HTR-8/SVneo (cell line): ENCODE measurements around the gene AGBL4.

Experiments
- DNase-seq: peaks from one replicate; pipeline ENCODE4 v3.0.0; 2011; ENCODE audit warnings: low spot score, mixed read lengths; ENCODE audit not compliant: insufficient read length
- FAIRE-seq: peaks from 2 replicates; lab custom pipeline; 2011; peaks lifted over from hg19 to GRCh38; lab: Jason Lieb, UNC

AGBL4 gene

GRCh38 chr1:49208712-49209111 lies 815.0 kb downstream of the AGBL4 start:
- DNase-seq: no peak
- FAIRE-seq: no peak

GRCh38 chr1:49204720-49205119 lies 819.0 kb downstream of the AGBL4 start:
- FAIRE-seq: no peak
- DNase-seq: no peak

GRCh38 chr1:49200738-49201137 lies 823.0 kb downstream of the AGBL4 start:
- FAIRE-seq (no peak), DNase-seq (no peak)

GRCh38 chr1:49199564-49199963 lies 824.2 kb downstream of the AGBL4 start:
- DNase-seq (no peak), FAIRE-seq (no peak)

GRCh38 chr1:49197081-49197480 lies 826.7 kb downstream of the AGBL4 start:
- FAIRE-seq (no peak), DNase-seq (no peak)

- DNase-seq (no peak), FAIRE-seq (no peak)
Observed at GRCh38 chr1:49190138-49190537, 833.6 kb downstream of the AGBL4 start.

GRCh38 chr1:49187056-49187455 lies 836.7 kb downstream of the AGBL4 start:
- FAIRE-seq (no peak), DNase-seq (no peak)

- DNase-seq (no peak), FAIRE-seq (no peak)
Observed at GRCh38 chr1:49185450-49185980, 838.2 kb downstream of the AGBL4 start.

GRCh38 chr1:49183489-49183888 lies 840.3 kb downstream of the AGBL4 start:
- FAIRE-seq (no peak), DNase-seq (no peak)

- FAIRE-seq: no peak
- DNase-seq: no peak
Observed at GRCh38 chr1:49181033-49181432, 842.7 kb downstream of the AGBL4 start.

- no peak for DNase-seq
- FAIRE-seq: no peak
Observed at GRCh38 chr1:49171941-49172593, 851.7 kb downstream of the AGBL4 start.

- DNase-seq (no peak), FAIRE-seq (no peak)
Observed at GRCh38 chr1:49166031-49166430, 857.7 kb downstream of the AGBL4 start.

GRCh38 chr1:49163031-49163430 lies 860.7 kb downstream of the AGBL4 start:
- no peak for DNase-seq
- FAIRE-seq: no peak

GRCh38 chr1:49160677-49161076 lies 863.1 kb downstream of the AGBL4 start:
- FAIRE-seq (no peak), DNase-seq (no peak)

GRCh38 chr1:49136738-49137251 lies 887.0 kb downstream of the AGBL4 start:
- FAIRE-seq: no peak
- DNase-seq: no peak

GRCh38 chr1:49125746-49126145 lies 898.0 kb downstream of the AGBL4 start:
- no peak for DNase-seq
- no peak for FAIRE-seq

- FAIRE-seq (no peak), DNase-seq (no peak)
Observed at GRCh38 chr1:49111931-49112330, 911.8 kb downstream of the AGBL4 start.

GRCh38 chr1:49106445-49106844 lies 917.3 kb downstream of the AGBL4 start:
- DNase-seq (no peak), FAIRE-seq (no peak)

- FAIRE-seq (no peak), DNase-seq (no peak)
Observed at GRCh38 chr1:49104575-49104974, 919.2 kb downstream of the AGBL4 start.

- DNase-seq (no peak), FAIRE-seq (no peak)
Observed at GRCh38 chr1:49102752-49103151, 921.0 kb downstream of the AGBL4 start.

- FAIRE-seq: no peak
- DNase-seq: no peak
Observed at GRCh38 chr1:49098866-49099265, 924.9 kb downstream of the AGBL4 start.

- DNase-seq (no peak), FAIRE-seq (no peak)
Observed at GRCh38 chr1:49086327-49086726, 937.4 kb downstream of the AGBL4 start.
